GM21737 (cell line): Measurements from ENCODE around the gene PRDM16.

Experiments
- ATAC-seq: cut with Tn5 transposase; IDR thresholded peaks from one replicate; pipeline ENCODE4 v1.9.1; 2021; ENCODE audit warnings: mild to moderate bottlenecking, moderate library complexity; ENCODE audit not compliant: unreplicated experiment

The PRDM16 gene

GRCh38 chr1:3250624-3251023 is 181.6 kb downstream of the PRDM16 start:
- no peak for ATAC-seq

GRCh38 chr1:3251099-3251806 is 182.2 kb downstream of the PRDM16 start:
- ATAC-seq, result no peak

GRCh38 chr1:3251807-3252428 is 182.9 kb downstream of the PRDM16 start:
- no peak for ATAC-seq

- ATAC-seq, result no peak
These were observed 186.7 kb downstream of the PRDM16 start for GRCh38 chr1:3255680-3256079.

GRCh38 chr1:3257788-3258187 is 188.8 kb downstream of the PRDM16 start:
- no peak for ATAC-seq

GRCh38 chr1:3258386-3259003 is 189.5 kb downstream of the PRDM16 start:
- ATAC-seq, result no peak

GRCh38 chr1:3259020-3259419 is 190.0 kb downstream of the PRDM16 start:
- no peak for ATAC-seq

GRCh38 chr1:3261007-3261968 is 192.3 kb downstream of the PRDM16 start:
- no peak for ATAC-seq

- ATAC-seq, result no peak
These were observed 193.1 kb downstream of the PRDM16 start for GRCh38 chr1:3261969-3262579.

GRCh38 chr1:3262681-3263286 is 193.8 kb downstream of the PRDM16 start:
- ATAC-seq, result no peak

GRCh38 chr1:3263790-3264189 is 194.8 kb downstream of the PRDM16 start:
- ATAC-seq, result no peak

- no peak for ATAC-seq
These were observed 195.5 kb downstream of the PRDM16 start for GRCh38 chr1:3264456-3264855.

GRCh38 chr1:3265835-3266805 is 197.1 kb downstream of the PRDM16 start:
- ATAC-seq, result no peak

GRCh38 chr1:3266870-3267549 is 198.0 kb downstream of the PRDM16 start:
- ATAC-seq, result no peak

- ATAC-seq, result no peak
These were observed 198.7 kb downstream of the PRDM16 start for GRCh38 chr1:3267550-3268270.

GRCh38 chr1:3268281-3268680 is 199.3 kb downstream of the PRDM16 start:
- ATAC-seq, result no peak

GRCh38 chr1:3270403-3271245 is 201.6 kb downstream of the PRDM16 start:
- ATAC-seq, result no peak
